Measurements from ENCODE around the gene GALNT10.

Gene GALNT10

DNA sequence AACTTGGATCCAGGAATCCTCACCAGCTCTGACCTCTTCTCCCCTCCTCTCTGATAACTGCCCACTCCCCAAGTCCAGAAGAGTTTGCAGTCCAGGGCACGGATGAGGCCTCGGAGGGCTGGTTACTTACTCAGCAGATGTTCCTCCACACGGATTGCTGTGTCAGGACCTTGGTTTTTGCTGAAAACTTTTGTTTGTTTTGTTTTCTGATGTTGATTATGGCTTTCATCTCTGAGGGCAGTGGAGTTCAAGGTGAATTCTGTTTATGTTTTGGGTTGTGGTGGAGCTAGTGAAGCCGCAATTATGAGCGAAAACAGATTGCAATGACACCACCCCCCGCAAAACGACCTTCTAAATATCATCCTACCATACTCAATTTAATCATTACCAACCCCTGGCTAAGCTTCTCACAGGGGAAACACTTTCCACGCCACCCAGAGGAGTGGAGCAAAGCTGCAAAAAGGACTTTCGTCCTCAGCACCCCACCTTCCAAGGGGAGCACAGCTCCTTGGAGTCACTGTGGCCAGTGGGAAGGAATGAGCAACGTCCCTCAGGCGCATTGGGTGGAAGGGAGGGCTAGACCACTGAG, 162.5 kb downstream of the GALNT10 start:
- TF ChIP-seq ZNF70 (CRISPR knock-in tag; IDR thresholded peaks at IDR 0.05) (no peak), GLIS3 (CRISPR knock-in tag; IDR thresholded peaks at IDR 0.05) (no peak), OSR1 (CRISPR knock-in tag; IDR thresholded peaks at IDR 0.05) (no peak), ZFP30 (CRISPR knock-in tag; IDR thresholded peaks at IDR 0.05) (no peak), CSDC2 (CRISPR knock-in tag; IDR thresholded peaks at IDR 0.05) (no peak), PPARA (CRISPR knock-in tag; IDR thresholded peaks at IDR 0.05; ENCODE audit: borderline replicate concordance) (no peak), ESRRG (CRISPR knock-in tag; IDR thresholded peaks at IDR 0.05) (no peak), TCF4 (CRISPR knock-in tag; IDR thresholded peaks at IDR 0.05; ENCODE audit: borderline replicate concordance) (no peak), ZFP3 (CRISPR knock-in tag; IDR thresholded peaks at IDR 0.05) (no peak), ISL1 (CRISPR knock-in tag; IDR thresholded peaks at IDR 0.05) (no peak), RARB (CRISPR knock-in tag; IDR thresholded peaks at IDR 0.05) (no peak), ZNF565 (CRISPR knock-in tag; conservative IDR thresholded peaks at IDR 0.05; ENCODE audit: low read depth) (no peak), TOX (CRISPR knock-in tag; IDR thresholded peaks at IDR 0.05; ENCODE audit: borderline replicate concordance) (no peak), PATZ1 (CRISPR knock-in tag; IDR thresholded peaks at IDR 0.05; ENCODE audit: borderline replicate concordance) (no peak), ZC3H10 (CRISPR knock-in tag; IDR thresholded peaks at IDR 0.05) (no peak), ARNTL (CRISPR knock-in tag; IDR thresholded peaks at IDR 0.05; ENCODE audit: borderline replicate concordance, low read depth) (no peak)
- TF ChIP-seq, protein P1, sequence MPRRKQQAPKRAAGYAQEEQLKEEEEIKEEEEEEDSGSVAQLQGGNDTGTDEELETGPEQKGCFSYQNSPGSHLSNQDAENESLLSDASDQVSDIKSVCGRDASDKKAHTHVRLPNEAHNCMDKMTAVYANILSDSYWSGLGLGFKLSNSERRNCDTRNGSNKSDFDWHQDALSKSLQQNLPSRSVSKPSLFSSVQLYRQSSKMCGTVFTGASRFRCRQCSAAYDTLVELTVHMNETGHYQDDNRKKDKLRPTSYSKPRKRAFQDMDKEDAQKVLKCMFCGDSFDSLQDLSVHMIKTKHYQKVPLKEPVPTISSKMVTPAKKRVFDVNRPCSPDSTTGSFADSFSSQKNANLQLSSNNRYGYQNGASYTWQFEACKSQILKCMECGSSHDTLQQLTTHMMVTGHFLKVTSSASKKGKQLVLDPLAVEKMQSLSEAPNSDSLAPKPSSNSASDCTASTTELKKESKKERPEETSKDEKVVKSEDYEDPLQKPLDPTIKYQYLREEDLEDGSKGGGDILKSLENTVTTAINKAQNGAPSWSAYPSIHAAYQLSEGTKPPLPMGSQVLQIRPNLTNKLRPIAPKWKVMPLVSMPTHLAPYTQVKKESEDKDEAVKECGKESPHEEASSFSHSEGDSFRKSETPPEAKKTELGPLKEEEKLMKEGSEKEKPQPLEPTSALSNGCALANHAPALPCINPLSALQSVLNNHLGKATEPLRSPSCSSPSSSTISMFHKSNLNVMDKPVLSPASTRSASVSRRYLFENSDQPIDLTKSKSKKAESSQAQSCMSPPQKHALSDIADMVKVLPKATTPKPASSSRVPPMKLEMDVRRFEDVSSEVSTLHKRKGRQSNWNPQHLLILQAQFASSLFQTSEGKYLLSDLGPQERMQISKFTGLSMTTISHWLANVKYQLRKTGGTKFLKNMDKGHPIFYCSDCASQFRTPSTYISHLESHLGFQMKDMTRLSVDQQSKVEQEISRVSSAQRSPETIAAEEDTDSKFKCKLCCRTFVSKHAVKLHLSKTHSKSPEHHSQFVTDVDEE (CRISPR knock-in tag; IDR thresholded peaks at IDR 0.05): no peak
- TF ChIP-seq, protein P2, sequence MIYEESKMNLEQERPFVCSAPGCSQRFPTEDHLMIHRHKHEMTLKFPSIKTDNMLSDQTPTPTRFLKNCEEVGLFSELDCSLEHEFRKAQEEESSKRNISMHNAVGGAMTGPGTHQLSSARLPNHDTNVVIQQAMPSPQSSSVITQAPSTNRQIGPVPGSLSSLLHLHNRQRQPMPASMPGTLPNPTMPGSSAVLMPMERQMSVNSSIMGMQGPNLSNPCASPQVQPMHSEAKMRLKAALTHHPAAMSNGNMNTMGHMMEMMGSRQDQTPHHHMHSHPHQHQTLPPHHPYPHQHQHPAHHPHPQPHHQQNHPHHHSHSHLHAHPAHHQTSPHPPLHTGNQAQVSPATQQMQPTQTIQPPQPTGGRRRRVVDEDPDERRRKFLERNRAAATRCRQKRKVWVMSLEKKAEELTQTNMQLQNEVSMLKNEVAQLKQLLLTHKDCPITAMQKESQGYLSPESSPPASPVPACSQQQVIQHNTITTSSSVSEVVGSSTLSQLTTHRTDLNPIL (CRISPR knock-in tag; IDR thresholded peaks at IDR 0.05; ENCODE audit: low read depth): no peak
- TF ChIP-seq, protein P3, sequence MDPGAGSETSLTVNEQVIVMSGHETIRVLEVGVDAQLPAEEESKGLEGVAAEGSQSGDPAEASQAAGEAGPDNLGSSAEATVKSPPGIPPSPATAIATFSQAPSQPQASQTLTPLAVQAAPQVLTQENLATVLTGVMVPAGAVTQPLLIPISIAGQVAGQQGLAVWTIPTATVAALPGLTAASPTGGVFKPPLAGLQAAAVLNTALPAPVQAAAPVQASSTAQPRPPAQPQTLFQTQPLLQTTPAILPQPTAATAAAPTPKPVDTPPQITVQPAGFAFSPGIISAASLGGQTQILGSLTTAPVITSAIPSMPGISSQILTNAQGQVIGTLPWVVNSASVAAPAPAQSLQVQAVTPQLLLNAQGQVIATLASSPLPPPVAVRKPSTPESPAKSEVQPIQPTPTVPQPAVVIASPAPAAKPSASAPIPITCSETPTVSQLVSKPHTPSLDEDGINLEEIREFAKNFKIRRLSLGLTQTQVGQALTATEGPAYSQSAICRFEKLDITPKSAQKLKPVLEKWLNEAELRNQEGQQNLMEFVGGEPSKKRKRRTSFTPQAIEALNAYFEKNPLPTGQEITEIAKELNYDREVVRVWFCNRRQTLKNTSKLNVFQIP (CRISPR knock-in tag; IDR thresholded peaks at IDR 0.05; ENCODE audit: borderline replicate concordance, low read depth): no peak
- TF ChIP-seq, protein P4, sequence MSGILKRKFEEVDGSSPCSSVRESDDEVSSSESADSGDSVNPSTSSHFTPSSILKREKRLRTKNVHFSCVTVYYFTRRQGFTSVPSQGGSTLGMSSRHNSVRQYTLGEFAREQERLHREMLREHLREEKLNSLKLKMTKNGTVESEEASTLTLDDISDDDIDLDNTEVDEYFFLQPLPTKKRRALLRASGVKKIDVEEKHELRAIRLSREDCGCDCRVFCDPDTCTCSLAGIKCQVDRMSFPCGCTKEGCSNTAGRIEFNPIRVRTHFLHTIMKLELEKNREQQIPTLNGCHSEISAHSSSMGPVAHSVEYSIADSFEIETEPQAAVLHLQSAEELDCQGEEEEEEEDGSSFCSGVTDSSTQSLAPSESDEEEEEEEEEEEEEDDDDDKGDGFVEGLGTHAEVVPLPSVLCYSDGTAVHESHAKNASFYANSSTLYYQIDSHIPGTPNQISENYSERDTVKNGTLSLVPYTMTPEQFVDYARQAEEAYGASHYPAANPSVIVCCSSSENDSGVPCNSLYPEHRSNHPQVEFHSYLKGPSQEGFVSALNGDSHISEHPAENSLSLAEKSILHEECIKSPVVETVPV (CRISPR knock-in tag; IDR thresholded peaks at IDR 0.05): no peak
- no peak for ATAC-seq

DNA sequence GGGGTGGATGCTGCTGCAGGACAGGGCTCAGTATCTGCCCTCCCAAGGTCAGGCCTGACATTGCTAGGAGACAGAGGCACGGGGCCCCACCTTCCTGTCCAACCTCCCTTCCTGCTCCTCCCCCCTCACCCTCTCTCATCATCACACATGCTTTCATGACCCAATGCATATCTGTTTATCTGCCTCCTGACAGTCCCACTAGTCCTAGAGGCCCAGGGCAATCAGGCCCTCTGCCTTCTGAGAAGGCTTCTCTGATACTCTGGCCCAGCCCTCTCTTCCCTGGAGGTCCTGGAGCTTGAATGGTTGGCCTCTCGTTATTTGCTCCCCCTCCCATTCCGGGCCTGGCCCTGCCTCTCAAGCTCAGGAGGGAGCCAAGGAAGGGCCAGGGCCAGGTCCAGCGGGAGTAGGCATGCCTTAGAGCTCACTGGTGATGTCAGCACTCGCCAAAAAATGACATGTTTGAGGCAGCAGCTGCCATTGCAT, 164.6 kb downstream of the GALNT10 start:
- peak; percentile 48 for ATAC-seq
- TF ChIP-seq PATZ1 (CRISPR knock-in tag; IDR thresholded peaks at IDR 0.05; ENCODE audit: borderline replicate concordance): no peak
- TF ChIP-seq ZFP30 (CRISPR knock-in tag; IDR thresholded peaks at IDR 0.05): no peak
- no peak for TF ChIP-seq OSR1 (CRISPR knock-in tag; IDR thresholded peaks at IDR 0.05)
- TF ChIP-seq BACH2 (CRISPR knock-in tag; IDR thresholded peaks at IDR 0.05; ENCODE audit: borderline replicate concordance): no peak
- no peak for TF ChIP-seq PPARA (CRISPR knock-in tag; IDR thresholded peaks at IDR 0.05; ENCODE audit: borderline replicate concordance)
- TF ChIP-seq, protein P4 (CRISPR knock-in tag; IDR thresholded peaks at IDR 0.05): no peak
- TF ChIP-seq ZC3H10 (CRISPR knock-in tag; IDR thresholded peaks at IDR 0.05): no peak
- TF ChIP-seq ARNTL (CRISPR knock-in tag; IDR thresholded peaks at IDR 0.05; ENCODE audit: borderline replicate concordance, low read depth): no peak
- TF ChIP-seq RARB (CRISPR knock-in tag; IDR thresholded peaks at IDR 0.05): no peak
- TF ChIP-seq, protein P1 (CRISPR knock-in tag; IDR thresholded peaks at IDR 0.05): no peak
- no peak for TF ChIP-seq TCF4 (CRISPR knock-in tag; IDR thresholded peaks at IDR 0.05; ENCODE audit: borderline replicate concordance)
